Stimulated activated CD4-positive, alpha-beta T cell treated with anti-CD3 and anti-CD28 coated beads, Interleukin-1b, Interleukin-23, amount 100 ng/mL, for 4 hours (primary cell): ENCODE results near the gene STPG4.
"Not testable (repeated sequence)": the region's sequence is repeated elsewhere in the genome, so short reads cannot be mapped to it uniquely, and the experiment has no call there.

ENCODE experiments used
- DNase-seq, 2 donors: peaks; one replicate each; pipeline ENCODE4 v3.0.0-alpha.2; 2020; ENCODE audit warnings: low read depth in 2 of 2

STPG4 gene

GRCh38 chr2:47155091-47155876 is at the start of gene STPG4:
Gene STPG4, minus strand, starts transcription at chr2:47155308. Its CDS starts 57 bp downstream, at chr2:47155251.
- no peak for DNase-seq

GRCh38 chr2:47204691-47205090 is 49.6 kb upstream of the STPG4 start:
- DNase-seq = no peak

- DNase-seq = no peak
Measured at GRCh38 chr2:47203995-47204394, 48.9 kb upstream of the STPG4 start.

GRCh38 chr2:47201224-47201623 is 46.1 kb upstream of the STPG4 start:
- DNase-seq = no peak

GRCh38 chr2:47198985-47199451 is 43.9 kb upstream of the STPG4 start:
- DNase-seq = no peak

- DNase-seq = no peak
Measured at GRCh38 chr2:47196499-47196898, 41.4 kb upstream of the STPG4 start.

GRCh38 chr2:47196046-47196445 is 40.9 kb upstream of the STPG4 start:
- no peak for DNase-seq

GRCh38 chr2:47195148-47195547 is 40.0 kb upstream of the STPG4 start:
- no peak for DNase-seq

- no peak for DNase-seq
Measured at GRCh38 chr2:47194410-47194809, 39.3 kb upstream of the STPG4 start.

- no peak for DNase-seq
Measured at GRCh38 chr2:47193607-47194006, 38.5 kb upstream of the STPG4 start.

- no peak for DNase-seq
Measured at GRCh38 chr2:47190188-47190881, 35.2 kb upstream of the STPG4 start.

- DNase-seq = no peak
Measured at GRCh38 chr2:47189635-47190034, 34.5 kb upstream of the STPG4 start.

- DNase-seq = no peak
Measured at GRCh38 chr2:47187069-47187468, 32.0 kb upstream of the STPG4 start.

GRCh38 chr2:47186351-47186750 is 31.2 kb upstream of the STPG4 start:
- no peak for DNase-seq

- not testable (repeated sequence) for DNase-seq
Measured at GRCh38 chr2:47185098-47185497, 30.0 kb upstream of the STPG4 start.

- DNase-seq = no peak
Measured at GRCh38 chr2:47181176-47181575, 26.1 kb upstream of the STPG4 start.

GRCh38 chr2:47180531-47180930 is 25.4 kb upstream of the STPG4 start:
- no peak for DNase-seq

- DNase-seq = no peak
Measured at GRCh38 chr2:47179388-47179787, 24.3 kb upstream of the STPG4 start.

- DNase-seq = no peak
Measured at GRCh38 chr2:47178341-47178740, 23.2 kb upstream of the STPG4 start.

- DNase-seq = no peak
Measured at GRCh38 chr2:47177043-47177565, 22.0 kb upstream of the STPG4 start.

GRCh38 chr2:47174733-47175361 is 19.7 kb upstream of the STPG4 start:
- DNase-seq = no peak

- no peak for DNase-seq
Measured at GRCh38 chr2:47173986-47174732, 19.1 kb upstream of the STPG4 start.
